ENCODE measurements around the gene KAT7. TPM values are rescaled to one million over a fixed set of nuclear protein-coding genes. Genes with fewer than 3 reads are reported as not detected.

Gene KAT7
- total RNA-seq, 3 donors from 2014 or later (not counting 1 experiment from before 2014, with no cell fraction given): 195 to 231 (median 213) TPM

DNA sequence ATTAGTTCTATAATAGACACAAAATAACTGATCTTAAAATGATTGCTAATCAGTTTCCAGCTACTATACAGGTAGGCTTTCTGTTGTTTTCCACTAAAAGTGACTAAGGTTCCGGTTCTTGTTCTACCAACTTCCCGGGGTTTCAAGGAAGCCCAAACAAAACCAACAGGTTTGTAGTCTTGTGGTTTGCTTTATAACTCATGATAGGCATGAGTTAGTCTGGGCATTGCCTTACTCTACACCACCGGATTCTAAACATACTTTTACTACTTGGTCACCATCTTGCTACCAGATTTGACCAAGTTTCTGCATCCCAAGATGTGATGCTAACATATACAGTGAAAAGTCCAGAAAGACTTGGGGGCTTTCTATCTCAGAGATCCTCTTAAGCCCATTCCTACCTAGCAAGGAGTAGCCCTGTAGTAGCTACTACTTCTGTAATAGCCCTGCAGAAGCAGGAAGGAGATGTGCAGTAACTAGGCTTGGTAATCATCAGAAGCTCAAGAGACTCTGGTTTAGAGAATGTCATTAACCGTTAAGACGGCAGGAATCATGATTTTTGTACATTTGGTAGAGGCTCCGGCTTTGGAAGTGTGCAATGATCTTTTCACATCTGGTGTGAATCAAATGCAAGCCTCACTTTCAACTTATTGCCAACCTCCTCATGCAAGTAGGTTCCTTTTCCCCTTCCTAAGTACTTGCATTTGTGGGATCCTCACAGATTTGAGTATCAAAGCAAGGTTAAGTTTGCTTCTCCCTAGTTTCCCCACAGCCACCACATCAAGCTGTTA lies 26.1 kb upstream of the KAT7 start:
- H3K4me3 ChIP-seq (ENCODE audit: low read length): peak overlapping the region; percentile 59
- H3K36me3 ChIP-seq (ENCODE audit: control insufficient read depth, insufficient read depth, low read length): peaks cover 4% of the 10 kb centered on the region
- ATAC-seq: no peak
- peak in 1 of 2 donors; percentile 34 for DNase-seq
- H3K4me1 Mint-ChIP-seq: peaks cover 64 to 76% of the 10 kb centered on the region in 2 donors
- H3K27me3 Mint-ChIP-seq (ENCODE audit: low read depth in 2 of 2): no peaks in the 10 kb centered on the region
- peak overlapping the region; percentile 95 to 97 for H3K27ac Mint-ChIP-seq
- H3K36me3 Mint-ChIP-seq: no peaks in the 10 kb centered on the region
- no peak for TF ChIP-seq CTCF (IDR thresholded peaks at IDR 0.05)
- 34% methylated on average over 6 of the region's 6 CpGs for WGBS (ENCODE audit: insufficient coverage)
- no peaks in the 10 kb centered on the region for H3K9me3 ChIP-seq (ENCODE audit: control insufficient read depth, insufficient read depth, low read length)
- no peaks in the 10 kb centered on the region for H3K9me3 Mint-ChIP-seq
- H3K4me1 ChIP-seq (ENCODE audit: control insufficient read depth, insufficient read depth, low read length): peaks cover 49% of the 10 kb centered on the region
- intact Hi-C loops (cut with micrococcal nuclease): no loop called here
- H3K27ac ChIP-seq (ENCODE audit: low read length): peak overlapping the region; percentile 61
- H3K27me3 ChIP-seq (ENCODE audit: control insufficient read depth, insufficient read depth, low read length): no peaks in the 10 kb centered on the region
- peak overlapping the region; percentile 98 for H3K4me3 Mint-ChIP-seq

- Histone ChIP-seq H3K27ac (ENCODE audit: low read length) (peak within 1 kb of the TSS; percentile 61), H3K27me3 (ENCODE audit: control insufficient read depth, insufficient read depth, low read length) (no peaks in the 10 kb centered on the region), H3K36me3 (ENCODE audit: control insufficient read depth, insufficient read depth, low read length) (no peaks in the 10 kb centered on the region), H3K4me3 (ENCODE audit: low read length) (peak within 1 kb of the TSS; percentile 59), H3K4me1 (ENCODE audit: control insufficient read depth, insufficient read depth, low read length) (peaks cover 35% of the 10 kb centered on the region), H3K9me3 (ENCODE audit: control insufficient read depth, insufficient read depth, low read length) (no peaks in the 10 kb centered on the region)
- DNase-seq (peak; percentile 85 to 98), ATAC-seq (peak; percentile 80 to 93 (median 85))
- peak within 1 kb of the TSS; percentile 95 to 97 for H3K27ac Mint-ChIP-seq
- H3K9me3 Mint-ChIP-seq: no peaks in the 10 kb centered on the region
- intact Hi-C loops (cut with micrococcal nuclease): loop anchor here (1.0 kb wide), 3 partner anchors 25 to 49 kb away; no protein-coding TSS in a partner anchor
- H3K27me3 Mint-ChIP-seq (ENCODE audit: low read depth in 2 of 2): no peaks in the 10 kb centered on the region
- peak within 1 kb of the TSS; percentile 98 for H3K4me3 Mint-ChIP-seq
- under 1% methylated on average over 50 of the region's 53 CpGs for WGBS (ENCODE audit: insufficient coverage)
- H3K36me3 Mint-ChIP-seq: no peaks in the 10 kb centered on the region
- peaks cover 54 to 64% of the 10 kb centered on the region in 2 donors for H3K4me1 Mint-ChIP-seq
- no peak for TF ChIP-seq CTCF (IDR thresholded peaks at IDR 0.05)
These were observed 24.5 kb upstream of the KAT7 start, which contains the start of gene FAM117A for GRCh38 chr17:49763735-49764558. Gene FAM117A, minus strand, starts transcription at chr17:49764131. Its CDS starts 44 bp downstream, at chr17:49764087.

DNA sequence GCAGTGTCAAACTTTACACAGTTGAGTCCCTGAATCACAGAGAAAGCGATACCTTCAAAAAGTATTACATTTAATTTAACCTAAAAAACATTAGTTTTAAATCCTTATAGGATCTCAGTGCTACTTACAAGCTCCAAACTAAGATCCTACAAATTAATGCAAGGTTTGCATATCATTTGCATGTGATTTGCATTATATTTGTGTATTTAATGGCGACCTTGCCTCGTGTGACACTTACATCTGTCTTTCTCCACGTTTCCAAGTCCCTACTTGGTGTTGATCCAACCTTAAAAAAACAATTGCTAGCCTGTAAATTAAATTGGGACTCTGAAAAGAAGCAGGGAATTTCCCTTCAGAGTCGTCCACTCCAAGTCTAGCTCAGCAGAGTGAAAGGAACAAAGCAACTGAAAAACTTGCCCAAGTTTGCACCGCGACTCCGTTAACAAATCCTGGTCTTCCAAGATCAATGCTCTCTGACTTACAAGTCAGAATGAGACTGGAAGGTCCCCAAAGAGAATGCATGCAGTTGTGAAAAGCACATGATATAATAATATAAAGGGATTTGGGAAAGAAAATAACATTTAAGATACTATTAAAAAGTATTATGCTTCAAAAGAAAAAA lies 23.8 kb upstream of the KAT7 start:
- 44% methylated on average over 7 of the region's 8 CpGs for WGBS (ENCODE audit: insufficient coverage)
- Mint-ChIP-seq H3K27ac (peak overlapping the region; percentile 95 to 97), H3K9me3 (no peaks in the 10 kb centered on the region), H3K4me3 (peak overlapping the region; percentile 98), H3K4me1 (peaks cover 47 to 57% of the 10 kb centered on the region in 2 donors), H3K27me3 (ENCODE audit: low read depth in 2 of 2) (no peaks in the 10 kb centered on the region), H3K36me3 (no peaks in the 10 kb centered on the region)
- intact Hi-C loops (cut with micrococcal nuclease): loop anchor here (1.0 kb wide), 3 partner anchors 25 to 49 kb away; no protein-coding TSS in a partner anchor
- peak in 1 of 2 donors; percentile 47 for DNase-seq
- ATAC-seq: no peak
- H3K27ac ChIP-seq (ENCODE audit: low read length): peak overlapping the region; percentile 11
- no peaks in the 10 kb centered on the region for H3K36me3 ChIP-seq (ENCODE audit: control insufficient read depth, insufficient read depth, low read length)
- H3K4me3 ChIP-seq (ENCODE audit: low read length): peak overlapping the region; percentile 2
- H3K27me3 ChIP-seq (ENCODE audit: control insufficient read depth, insufficient read depth, low read length): no peaks in the 10 kb centered on the region
- peaks cover 28% of the 10 kb centered on the region for H3K4me1 ChIP-seq (ENCODE audit: control insufficient read depth, insufficient read depth, low read length)
- TF ChIP-seq CTCF (IDR thresholded peaks at IDR 0.05): no peak
- H3K9me3 ChIP-seq (ENCODE audit: control insufficient read depth, insufficient read depth, low read length): no peaks in the 10 kb centered on the region

Data from natural killer cell (primary cell).